Measurements from ENCODE around the gene RPL38. TPM values are rescaled to one million over a fixed set of nuclear protein-coding genes. Genes with fewer than 3 reads are reported as not detected.
A peak's percentile ranks its signal among the peaks of the same experiment; 100 is the strongest.

Gene RPL38
- total and polyA plus RNA-seq, 2 donors (not counting 1 experiment from before 2014, with no cell fraction given) = 722 to 1,550 TPM

GRCh38 chr17:74199306-74200092 lies 4.0 kb upstream of the RPL38 start:
- ChIA-PET POLR2A (no interaction called here), CTCF (interaction anchor here (0.7 to 6.1 kb wide), 8 partner anchors 9 to 770 kb away, joined by 3 to 36 read pairs (median 5); partner anchors contain the start of gene TTYH2)
- H3K4me1 ChIP-seq (ENCODE audit: control insufficient read depth in 2 of 2, insufficient read depth in 2 of 2, low read length in 2 of 2) = peaks cover 16 to 21% of the 10 kb centered on the region in 2 donors
- TF ChIP-seq EZH2 (IDR thresholded peaks at IDR 0.05; ENCODE audit: borderline replicate concordance, insufficient read depth, low read depth, low read length, poor library complexity, severe bottlenecking) = no peak
- TF ChIP-seq CTCF (IDR thresholded peaks at IDR 0.05) = peak; percentile 86
- Mint-ChIP-seq H3K27me3 (peaks cover 53% of the 10 kb centered on the region), H3K9me3 (ENCODE audit: insufficient read depth) (no peaks in the 10 kb centered on the region), H3K4me3 (peak overlapping the region; percentile 14), H3K4me1 (peaks cover 12% of the 10 kb centered on the region), H3K27ac (no peak overlapping the region)
- no peak overlapping the region for H3K27ac ChIP-seq (ENCODE audit: low read length in 2 of 2)
- H3K9me3 ChIP-seq (ENCODE audit: control extremely low read depth in 1 of 3, control insufficient read depth in 2 of 3, insufficient read depth in 1 of 3, low read length in 2 of 3) = peaks cover 0 to 5% (median 0%) of the 10 kb centered on the region in 3 donors
- peak overlapping the region; percentile 64 for H3K4me2 ChIP-seq (replicated peaks; ENCODE audit: low read depth, low read length, poor library complexity, severe bottlenecking)
- peaks cover 10% of the 10 kb centered on the region for H3K79me2 ChIP-seq (ENCODE audit: control insufficient read depth, insufficient read depth, low read length)
- ATAC-seq (ENCODE audit: low read depth) = peak; percentile 25
- WGBS (ENCODE audit: insufficient coverage) = 19% methylated on average over 27 of the region's 35 CpGs
- H3K9ac ChIP-seq (ENCODE audit: low read length) = no peak overlapping the region
- H4K20me1 ChIP-seq (ENCODE audit: control insufficient read depth, insufficient read depth, low read length, poor library complexity, severe bottlenecking) = peaks cover 10% of the 10 kb centered on the region
- H3K36me3 ChIP-seq (replicated peaks in 1 of 2; ENCODE audit: control extremely low read depth in 1 of 2, control insufficient read depth in 1 of 2, extremely low read depth in 1 of 2, insufficient read depth in 2 of 2, low read length in 1 of 2) = no peaks in the 10 kb centered on the region
- DNase-seq = peak; percentile 67
- intact Hi-C loops (cut with micrococcal nuclease) = loop anchor here (5.0 kb wide), 1 partner anchor 1107 kb away; the partner anchor contains the start of gene SLC39A11
- H3K4me3 ChIP-seq (ENCODE audit: control extremely low read depth in 1 of 5, extremely low read depth in 1 of 5, insufficient read depth in 1 of 5, low read depth in 2 of 5, low read length in 4 of 5) = peak overlapping the region in 1 of 5 experiments; percentile 12
- peaks cover 0 to 56% (median 8%) of the 10 kb centered on the region in 4 experiments for H3K27me3 ChIP-seq (replicated peaks in 1 of 4; ENCODE audit: control extremely low read depth in 1 of 4, control insufficient read depth in 3 of 4, insufficient read depth in 4 of 4, low read length in 3 of 4)
- H2AFZ ChIP-seq (ENCODE audit: insufficient read depth, low read depth, low read length, poor library complexity, severe bottlenecking) = peak overlapping the region; percentile 64

- Histone ChIP-seq H3K79me2 (ENCODE audit: control insufficient read depth, insufficient read depth, low read length) (peaks cover 16% of the 10 kb centered on the region), H3K36me3 (replicated peaks in 1 of 2; ENCODE audit: control extremely low read depth in 1 of 2, control insufficient read depth in 1 of 2, extremely low read depth in 1 of 2, insufficient read depth in 2 of 2, low read length in 1 of 2) (peaks cover 0 to 3% of the 10 kb centered on the region in 2 experiments), H3K9me3 (ENCODE audit: control extremely low read depth in 1 of 3, control insufficient read depth in 2 of 3, insufficient read depth in 1 of 3, low read length in 2 of 3) (peaks cover 0 to 5% (median 0%) of the 10 kb centered on the region in 3 donors), H3K27me3 (replicated peaks in 1 of 4; ENCODE audit: control extremely low read depth in 1 of 4, control insufficient read depth in 3 of 4, insufficient read depth in 4 of 4, low read length in 3 of 4) (peaks cover 0 to 52% (median 8%) of the 10 kb centered on the region in 4 experiments), H3K4me3 (ENCODE audit: control extremely low read depth in 1 of 5, extremely low read depth in 1 of 5, insufficient read depth in 1 of 5, low read depth in 2 of 5, low read length in 4 of 5) (no peak overlapping the region), H2AFZ (ENCODE audit: insufficient read depth, low read depth, low read length, poor library complexity, severe bottlenecking) (no peak overlapping the region), H3K4me2 (replicated peaks; ENCODE audit: low read depth, low read length, poor library complexity, severe bottlenecking) (no peak overlapping the region), H4K20me1 (ENCODE audit: control insufficient read depth, insufficient read depth, low read length, poor library complexity, severe bottlenecking) (peaks cover 16% of the 10 kb centered on the region), H3K27ac (ENCODE audit: low read length in 2 of 2) (no peak overlapping the region), H3K4me1 (ENCODE audit: control insufficient read depth in 2 of 2, insufficient read depth in 2 of 2, low read length in 2 of 2) (peaks cover 22 to 27% of the 10 kb centered on the region in 2 donors), H3K9ac (ENCODE audit: low read length) (no peak overlapping the region)
- DNase-seq (no peak), ATAC-seq (ENCODE audit: low read depth) (no peak)
- Mint-ChIP-seq H3K4me1 (peaks cover 17% of the 10 kb centered on the region), H3K9me3 (ENCODE audit: insufficient read depth) (no peaks in the 10 kb centered on the region), H3K4me3 (no peak overlapping the region), H3K27me3 (peaks cover 49% of the 10 kb centered on the region), H3K27ac (no peak overlapping the region)
- WGBS (ENCODE audit: insufficient coverage) = 75% methylated on average over 9 of the region's 10 CpGs
- intact Hi-C loops (cut with micrococcal nuclease) = loop anchor here (5.0 kb wide), 1 partner anchor 1108 kb away; the partner anchor contains the start of gene SLC39A11
- ChIA-PET POLR2A (no interaction called here), CTCF (interaction anchor here (0.7 to 6.1 kb wide), 7 partner anchors 9 to 771 kb away, joined by 3 to 36 read pairs (median 5); partner anchors contain the start of gene TTYH2)
- TF ChIP-seq EZH2 (IDR thresholded peaks at IDR 0.05; ENCODE audit: borderline replicate concordance, insufficient read depth, low read depth, low read length, poor library complexity, severe bottlenecking) (no peak), CTCF (IDR thresholded peaks at IDR 0.05) (no peak)
Observed at GRCh38 chr17:74200112-74200511, 3.4 kb upstream of the RPL38 start.
